ENCODE measurements around the gene RABL2A. TPM values are rescaled to one million over a fixed set of nuclear protein-coding genes. Genes with fewer than 3 reads are reported as not detected.
"Not testable (repeated sequence)": the region's sequence is repeated elsewhere in the genome, so short reads cannot be mapped to it uniquely, and the experiment has no call there.

Gene RABL2A
- total RNA-seq, 1 donor from 2014 or later = 27.3 TPM

GRCh38 chr2:113672326-113672932 lies 45.4 kb downstream of the RABL2A start:
- intact Hi-C loops (cut with DNase I) = no loop called here
- no peak for DNase-seq (ENCODE audit: low spot score)

GRCh38 chr2:113675875-113676274 lies 48.8 kb downstream of the RABL2A start:
- intact Hi-C loops (cut with DNase I) = no loop called here
- ATAC-seq = no peak
- DNase-seq (ENCODE audit: low spot score) = no peak

More at GRCh38 chr2:113672326-113672932, 45.4 kb downstream of the RABL2A start:
- no peak for ATAC-seq

GRCh38 chr2:113676623-113677266 lies 49.7 kb downstream of the RABL2A start:
- ATAC-seq (no peak), DNase-seq (ENCODE audit: low spot score) (no peak)
- intact Hi-C loops (cut with DNase I) = no loop called here

GRCh38 chr2:113677330-113677729 lies 50.3 kb downstream of the RABL2A start:
- intact Hi-C loops (cut with DNase I) = no loop called here
- DNase-seq (ENCODE audit: low spot score) (no peak), ATAC-seq (no peak)

- no peak for ATAC-seq
- no peak for DNase-seq (ENCODE audit: low spot score)
- intact Hi-C loops (cut with DNase I) = no loop called here
Measured at GRCh38 chr2:113679457-113679856, 52.4 kb downstream of the RABL2A start.

GRCh38 chr2:113685471-113685870 lies 58.4 kb downstream of the RABL2A start:
- DNase-seq (ENCODE audit: low spot score) (no peak), ATAC-seq (no peak)
- intact Hi-C loops (cut with DNase I) = no loop called here

- no peak for DNase-seq (ENCODE audit: low spot score)
- intact Hi-C loops (cut with DNase I) = no loop called here
- ATAC-seq = no peak
Measured at GRCh38 chr2:113686537-113686936, 59.5 kb downstream of the RABL2A start.

GRCh38 chr2:113690871-113691270 lies 63.8 kb downstream of the RABL2A start:
- DNase-seq (ENCODE audit: low spot score); ATAC-seq; intact Hi-C loops (cut with DNase I): not testable (repeated sequence)

Small RNAs within 50 kb of the gene (microRNA-seq; reads per million reads assigned to microRNA genes)
- gene MIR1302-3 = not detected

Other genes starting within 250 kb of the RABL2A start
- 34.9 TPM for gene ZNG1B, start 189.6 kb upstream of the RABL2A start, total RNA-seq
- not detected for gene FOXD4L1, start 128.6 kb upstream of the RABL2A start, total RNA-seq
- gene SLC35F5, start 129.4 kb downstream of the RABL2A start, total RNA-seq = 56.1 TPM

Measured in sciatic nerve (tissue), 2 donors.